Neuronal stem cell (in vitro differentiated cells): ENCODE data around the gene CLCN4.

Experiments used
- DNase-seq: peaks from one replicate; pipeline ENCODE4 v3.0.0-alpha.2; 2013; ENCODE audit warnings: low spot score
- H2AFZ ChIP-seq: one replicate; pipeline ENCODE4 v1.6.1; 2013; ENCODE audit warnings: mild to moderate bottlenecking, low read length, inconsistent platforms
- H2AK5ac ChIP-seq: 2 replicates; pipeline ENCODE4 v1.6.1; 2013; ENCODE audit warnings: low read depth, mild to moderate bottlenecking, inconsistent platforms, low read length, moderate library complexity, mixed read lengths
- H2BK120ac ChIP-seq: 2 replicates; pipeline ENCODE4 v1.6.1; 2013; ENCODE audit warnings: low read depth, mild to moderate bottlenecking, inconsistent platforms, low read length, moderate library complexity, mixed read lengths
- H2BK12ac ChIP-seq: one replicate; pipeline ENCODE4 v1.6.1; 2013; ENCODE audit warnings: low read length, inconsistent platforms
- H2BK15ac ChIP-seq: 2 replicates; pipeline ENCODE4 v1.6.1; 2013; ENCODE audit warnings: mild to moderate bottlenecking, low read length, inconsistent platforms, mixed read lengths
- H2BK5ac ChIP-seq: one replicate; pipeline ENCODE4 v1.6.1; 2013; ENCODE audit warnings: inconsistent platforms, mild to moderate bottlenecking, low read length, moderate library complexity
- H3K14ac ChIP-seq: one replicate; pipeline ENCODE4 v1.6.1; 2013; ENCODE audit warnings: low read length, inconsistent platforms
- H3K18ac ChIP-seq: 2 replicates; pipeline ENCODE4 v1.6.1; 2013; ENCODE audit warnings: low read length, inconsistent platforms
- H3K23ac ChIP-seq: 2 replicates; pipeline ENCODE4 v1.6.1; 2013; ENCODE audit warnings: low read depth, mild to moderate bottlenecking, mixed read lengths, low read length, inconsistent platforms; ENCODE audit not compliant: poor library complexity
- H3K27ac ChIP-seq: replicated peaks from 3 replicates; pipeline ENCODE4 v1.5.1; 2013; ENCODE audit warnings: low read length, inconsistent platforms
- H3K27me3 ChIP-seq, 3 experiments: 2 replicates each; pipeline ENCODE4 v1.6.1; 2013; ENCODE audit warnings: low read length in 3 of 3, mild to moderate bottlenecking in 2 of 3, inconsistent platforms in 1 of 3, low read depth in 1 of 3, mixed read lengths in 1 of 3, moderate library complexity in 1 of 3; ENCODE audit not compliant: control insufficient read depth in 3 of 3, insufficient read depth in 3 of 3
- H3K36me3 ChIP-seq, 2 donors: replicated peaks in 1 of 2; 2 replicates each; pipeline ENCODE4 v1.6.1; 2013; ENCODE audit warnings: low read length in 2 of 2; ENCODE audit not compliant: control insufficient read depth in 2 of 2, insufficient read depth in 2 of 2
- H3K4ac ChIP-seq: 2 replicates; pipeline ENCODE4 v1.6.1; 2013; ENCODE audit warnings: inconsistent platforms, mild to moderate bottlenecking, low read length, moderate library complexity
- H3K4me1 ChIP-seq, 2 donors: 1 replicate in 1 of 2; 2 replicates in 1 of 2; pipeline ENCODE4 v1.6.1; 2013; ENCODE audit warnings: low read length in 2 of 2, low read depth in 1 of 2; ENCODE audit not compliant: control insufficient read depth in 2 of 2, insufficient read depth in 1 of 2
- H3K4me2 ChIP-seq: one replicate; pipeline ENCODE4 v1.6.1; 2013; ENCODE audit warnings: mild to moderate bottlenecking, low read length, inconsistent platforms; ENCODE audit not compliant: insufficient read depth, poor library complexity, severe bottlenecking
- H3K4me3 ChIP-seq, 2 donors: 2 replicates each; pipeline ENCODE4 v1.5.1; 2013; ENCODE audit warnings: low read length in 2 of 2, mild to moderate bottlenecking in 2 of 2, inconsistent platforms in 1 of 2, moderate library complexity in 1 of 2
- H3K79me1 ChIP-seq: one replicate; pipeline ENCODE4 v1.6.1; 2013; ENCODE audit warnings: low read depth, mild to moderate bottlenecking, inconsistent platforms, low read length, moderate library complexity
- H3K9ac ChIP-seq: one replicate; pipeline ENCODE4 v1.6.1; 2013; ENCODE audit warnings: mild to moderate bottlenecking, low read depth, low read length, inconsistent platforms; ENCODE audit not compliant: poor library complexity
- H3K9me3 ChIP-seq, 2 donors: replicated peaks in 1 of 2; 2 replicates each; pipeline versions ENCODE3 to v1.6.1; 2013; ENCODE audit warnings: low read length in 2 of 2, mild to moderate bottlenecking in 2 of 2, inconsistent platforms in 1 of 2, low read depth in 1 of 2, mixed read lengths in 1 of 2, moderate library complexity in 1 of 2; ENCODE audit not compliant: control insufficient read depth in 2 of 2, insufficient read depth in 1 of 2
- H4K8ac ChIP-seq: one replicate; pipeline ENCODE4 v1.6.1; 2013; ENCODE audit warnings: low read depth, mild to moderate bottlenecking, inconsistent platforms, low read length, moderate library complexity
- H4K91ac ChIP-seq: one replicate; pipeline ENCODE4 v1.6.1; 2013; ENCODE audit warnings: low read length, low read depth, mild to moderate bottlenecking, inconsistent platforms; ENCODE audit not compliant: poor library complexity
- WGBS, 2 donors: extraction: QIAGEN DNeasy Blood & Tissue Kit; methylation state at CpG; one replicate each; pipeline ENCODE4 v1.1.7; 2013; ENCODE audit warnings: missing lambda C conversion rate in 2 of 2, mixed read lengths in 1 of 2; ENCODE audit not compliant: insufficient read length in 2 of 2, insufficient replicate concordance in 1 of 2; ENCODE audit errors: extremely low coverage in 2 of 2; 5-methylcytosine and 5-hydroxymethylcytosine counted together

CLCN4 gene

DNA sequence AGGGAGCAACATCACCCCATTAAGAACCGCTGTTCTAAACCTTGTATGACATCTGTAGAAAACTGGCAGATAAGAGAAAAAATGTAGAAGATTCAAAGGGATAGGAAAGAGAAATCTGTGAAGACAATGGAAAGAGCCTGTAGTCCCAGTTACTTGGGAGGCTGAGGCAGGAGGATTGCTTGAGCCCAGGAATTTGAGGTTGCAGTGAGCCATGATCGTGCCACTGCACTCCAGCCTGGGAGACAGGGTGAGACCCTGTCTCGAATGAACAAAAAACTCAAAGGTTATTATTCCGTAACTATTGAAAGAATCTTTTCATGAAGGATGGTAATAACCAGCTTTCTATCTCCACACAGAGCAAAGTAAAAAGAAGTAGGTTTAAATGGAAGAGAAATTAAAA lies 1.6 kb upstream of the CLCN4 start:
- H4K91ac ChIP-seq: no peak overlapping the region
- H2AFZ ChIP-seq: no peak overlapping the region
- no peaks in the 10 kb centered on the region for H3K9me3 ChIP-seq
- H3K14ac ChIP-seq: no peak overlapping the region
- no peak overlapping the region for H2BK15ac ChIP-seq
- no peaks in the 10 kb centered on the region for H3K79me1 ChIP-seq
- no peak overlapping the region for H3K27ac ChIP-seq
- no CpG with 5 or more reads among the region's 4 CpGs for WGBS, 2 donors
- H3K18ac ChIP-seq: no peak overlapping the region
- H3K4me1 ChIP-seq: peaks cover 0 to 2% of the 10 kb centered on the region in 2 donors
- H3K4me2 ChIP-seq: no peak overlapping the region
- H4K8ac ChIP-seq: no peak overlapping the region
- H2BK120ac ChIP-seq: no peak overlapping the region
- no peak overlapping the region for H2BK12ac ChIP-seq
- H3K4me3 ChIP-seq: no peak overlapping the region
- no peak overlapping the region for H2AK5ac ChIP-seq
- H3K4ac ChIP-seq: no peak overlapping the region
- peaks cover 0 to 2% (median 0%) of the 10 kb centered on the region in 3 experiments for H3K27me3 ChIP-seq
- H3K36me3 ChIP-seq: no peaks in the 10 kb centered on the region
- H2BK5ac ChIP-seq: no peak overlapping the region
- no peak for DNase-seq
- H3K9ac ChIP-seq: no peak overlapping the region
- no peak overlapping the region for H3K23ac ChIP-seq

- WGBS, 2 donors: no CpG with 5 or more reads among the region's 7 CpGs
- no peak overlapping the region for H3K18ac ChIP-seq
Observed at GRCh38 chrX:10157032-10157341, 212 bp downstream of the CLCN4 start.

GRCh38 chrX:10157543-10157942 lies 768 bp downstream of the CLCN4 start:
- no peak overlapping the region for H4K91ac ChIP-seq
- no peak overlapping the region for H3K4ac ChIP-seq
- H2BK12ac ChIP-seq: no peak overlapping the region
- H3K9me3 ChIP-seq: no peaks in the 10 kb centered on the region
- no peak overlapping the region for H2BK120ac ChIP-seq
- H2AK5ac ChIP-seq: no peak overlapping the region
- H3K14ac ChIP-seq: no peak overlapping the region
- no peak overlapping the region for H4K8ac ChIP-seq
- H3K27me3 ChIP-seq: peaks cover 0 to 2% (median 0%) of the 10 kb centered on the region in 3 experiments
- peaks cover 0 to 2% of the 10 kb centered on the region in 2 donors for H3K4me1 ChIP-seq
- no peaks in the 10 kb centered on the region for H3K79me1 ChIP-seq
- no CpG with 5 or more reads among the region's 3 CpGs for WGBS, 2 donors
- peak overlapping the region in 1 of 2 donors; percentile 43 for H3K4me3 ChIP-seq
- H3K27ac ChIP-seq: no peak overlapping the region
- H2AFZ ChIP-seq: peak overlapping the region; percentile 87
- no peak overlapping the region for H3K9ac ChIP-seq
- no peak for DNase-seq
- H3K4me2 ChIP-seq: no peak overlapping the region
- no peak overlapping the region for H3K23ac ChIP-seq
- H3K18ac ChIP-seq: no peak overlapping the region
- H2BK15ac ChIP-seq: no peak overlapping the region
- H2BK5ac ChIP-seq: no peak overlapping the region
- no peaks in the 10 kb centered on the region for H3K36me3 ChIP-seq

More at GRCh38 chrX:10157032-10157341, 212 bp downstream of the CLCN4 start:
- Histone ChIP-seq H3K36me3 (no peaks in the 10 kb centered on the region), H4K8ac (no peak overlapping the region), H3K4me2 (no peak overlapping the region), H3K4me1 (peaks cover 0 to 2% of the 10 kb centered on the region in 2 donors), H3K14ac (no peak overlapping the region), H3K9ac (no peak overlapping the region), H3K4me3 (peak overlapping the region in 1 of 2 donors; percentile 43), H2BK15ac (no peak overlapping the region), H2AFZ (peak overlapping the region; percentile 87), H2BK120ac (no peak overlapping the region), H2AK5ac (no peak overlapping the region), H4K91ac (no peak overlapping the region), H3K23ac (no peak overlapping the region), H2BK5ac (no peak overlapping the region), H3K27ac (peak overlapping the region; percentile 43), H3K27me3 (peaks cover 0 to 2% (median 0%) of the 10 kb centered on the region in 3 experiments), H3K9me3 (no peaks in the 10 kb centered on the region), H3K4ac (no peak overlapping the region), H3K79me1 (no peaks in the 10 kb centered on the region), H2BK12ac (no peak overlapping the region)
- no peak for DNase-seq

GRCh38 chrX:10158279-10159144 lies 1.7 kb downstream of the CLCN4 start:
- H3K23ac ChIP-seq: no peak overlapping the region
- peak overlapping the region; percentile 22 for H2AFZ ChIP-seq
- H3K9ac ChIP-seq: no peak overlapping the region
- no peaks in the 10 kb centered on the region for H3K36me3 ChIP-seq
- no peak overlapping the region for H2BK12ac ChIP-seq
- no peak overlapping the region for H2AK5ac ChIP-seq
- no peak overlapping the region for H3K4ac ChIP-seq
- H3K4me1 ChIP-seq: peaks cover 0 to 2% of the 10 kb centered on the region in 2 donors
- no peak overlapping the region for H3K14ac ChIP-seq
- H2BK120ac ChIP-seq: no peak overlapping the region
- no peak overlapping the region for H4K8ac ChIP-seq
- peak; percentile 5 for DNase-seq
- peak overlapping the region; percentile 57 for H3K4me2 ChIP-seq
- H4K91ac ChIP-seq: no peak overlapping the region
- no peak overlapping the region for H2BK15ac ChIP-seq
- no peak overlapping the region for H3K27ac ChIP-seq
- no peaks in the 10 kb centered on the region for H3K9me3 ChIP-seq
- no CpG with 5 or more reads among the region's 64 CpGs for WGBS, 2 donors
- H3K18ac ChIP-seq: peak overlapping the region; percentile 13
- peaks cover 0 to 2% (median 0%) of the 10 kb centered on the region in 3 experiments for H3K27me3 ChIP-seq
- H3K4me3 ChIP-seq: peak overlapping the region in 1 of 2 donors; percentile 74
- peaks cover 2% of the 10 kb centered on the region for H3K79me1 ChIP-seq
- H2BK5ac ChIP-seq: no peak overlapping the region
